SU-DHL-6 (cell line): Measurements from ENCODE around the gene CCL7.

Source experiments
- H2AFZ ChIP-seq: fragments of 200-600 bp; sonication (generic); 2 replicates; pipeline ENCODE4 v1.6.1; 2014; ENCODE audit warnings: low read depth, mild to moderate bottlenecking, moderate library complexity, mixed read lengths, antibody characterized with exemption, low read length; ENCODE audit not compliant: severe bottlenecking
- H3F3A ChIP-seq: fragments of 200-600 bp; shearing (Covaris generic); 2 replicates; pipeline ENCODE4 v1.6.0; 2016; ENCODE audit warnings: antibody characterized with exemption, mild to moderate bottlenecking; ENCODE audit not compliant: insufficient read depth
- H3K27ac ChIP-seq: fragments of 200-600 bp; sonication (generic); 2 replicates; pipeline ENCODE4 v1.5.1; 2016; ENCODE audit warnings: low read depth, mild to moderate bottlenecking, low read length, moderate library complexity, mixed read lengths
- H3K27me3 ChIP-seq: fragments of 200-600 bp; sonication (generic), shearing (Covaris generic); 2 replicates; pipeline ENCODE4 v1.6.0; 2014; ENCODE audit warnings: mild to moderate bottlenecking, low read length
- H3K36me3 ChIP-seq: fragments of 200-600 bp; sonication (generic); 2 replicates; pipeline ENCODE4 v1.6.1; 2014; ENCODE audit warnings: mild to moderate bottlenecking, low read length, mixed read lengths
- H3K4me2 ChIP-seq: fragments of 300-600, 200-600 bp; shearing (Covaris generic), sonication (generic); 2 replicates; pipeline ENCODE4 v1.6.0; 2014; ENCODE audit warnings: low read length, low read depth, mild to moderate bottlenecking; ENCODE audit not compliant: poor library complexity, severe bottlenecking
- H3K4me3 ChIP-seq: fragments of 200-600 bp; sonication (generic); 2 replicates; pipeline ENCODE4 v1.5.1; 2014; ENCODE audit warnings: antibody characterized with exemption, low read length, mild to moderate bottlenecking, mixed read lengths; ENCODE audit not compliant: insufficient read depth, poor library complexity, severe bottlenecking
- H3K79me2 ChIP-seq: fragments of 200-600 bp; sonication (generic); 2 replicates; pipeline ENCODE4 v1.6.1; 2014; ENCODE audit warnings: mild to moderate bottlenecking, low read length, moderate library complexity; ENCODE audit not compliant: insufficient read depth
- H3K9ac ChIP-seq: fragments of 200-600 bp; sonication (generic); 2 replicates; pipeline ENCODE4 v1.7.0; 2014; ENCODE audit warnings: mild to moderate bottlenecking, low read length
- H3K9me2 ChIP-seq: fragments of 200-600 bp; sonication (generic); replicated peaks from 2 replicates; pipeline ENCODE4 v1.6.1; 2014; ENCODE audit warnings: low read length; ENCODE audit not compliant: insufficient read depth
- H3K9me3 ChIP-seq: fragments of 200-600 bp; sonication (generic); 2 replicates; pipeline ENCODE4 v1.6.1; 2014; ENCODE audit warnings: low read length, mixed read lengths; ENCODE audit not compliant: insufficient read depth
- H4K20me1 ChIP-seq: fragments of 200-600 bp; sonication (generic); 2 replicates; pipeline ENCODE4 v1.6.1; 2014; ENCODE audit warnings: low read depth, mild to moderate bottlenecking, antibody characterized with exemption, low read length, moderate library complexity, mixed read lengths
- EZH2phosphoT487 ChIP-seq: fragments of 200-600 bp; sonication (generic), shearing (Covaris generic); conservative IDR thresholded peaks from 2 replicates; pipeline ENCODE4 v1.6.1; 2018; ENCODE audit warnings: mild to moderate bottlenecking, antibody characterized with exemption, low read length, moderate library complexity, mixed read lengths
- TF ChIP-seq, protein P1 (sequence below): fragments of 200-600 bp; sonication (generic); IDR thresholded peaks from one replicate; pipeline ENCODE4 v1.5.1; 2017; ENCODE audit warnings: antibody characterized with exemption, mild to moderate bottlenecking, low read length, moderate library complexity; ENCODE audit not compliant: insufficient read depth, poor library complexity, severe bottlenecking

Gene CCL7

GRCh38 chr17:34259146-34259545 lies 10.9 kb upstream of the CCL7 start:
- no peaks in the 10 kb centered on the region for H3F3A ChIP-seq
- H3K36me3 ChIP-seq: no peaks in the 10 kb centered on the region
- H3K9me2 ChIP-seq: no peaks in the 10 kb centered on the region
- no peak overlapping the region for H3K4me2 ChIP-seq
- H3K9ac ChIP-seq: no peak overlapping the region
- H3K27me3 ChIP-seq: no peaks in the 10 kb centered on the region
- H3K4me3 ChIP-seq: no peak overlapping the region
- no peaks in the 10 kb centered on the region for H4K20me1 ChIP-seq
- H3K79me2 ChIP-seq: no peaks in the 10 kb centered on the region
- TF ChIP-seq, protein P1, sequence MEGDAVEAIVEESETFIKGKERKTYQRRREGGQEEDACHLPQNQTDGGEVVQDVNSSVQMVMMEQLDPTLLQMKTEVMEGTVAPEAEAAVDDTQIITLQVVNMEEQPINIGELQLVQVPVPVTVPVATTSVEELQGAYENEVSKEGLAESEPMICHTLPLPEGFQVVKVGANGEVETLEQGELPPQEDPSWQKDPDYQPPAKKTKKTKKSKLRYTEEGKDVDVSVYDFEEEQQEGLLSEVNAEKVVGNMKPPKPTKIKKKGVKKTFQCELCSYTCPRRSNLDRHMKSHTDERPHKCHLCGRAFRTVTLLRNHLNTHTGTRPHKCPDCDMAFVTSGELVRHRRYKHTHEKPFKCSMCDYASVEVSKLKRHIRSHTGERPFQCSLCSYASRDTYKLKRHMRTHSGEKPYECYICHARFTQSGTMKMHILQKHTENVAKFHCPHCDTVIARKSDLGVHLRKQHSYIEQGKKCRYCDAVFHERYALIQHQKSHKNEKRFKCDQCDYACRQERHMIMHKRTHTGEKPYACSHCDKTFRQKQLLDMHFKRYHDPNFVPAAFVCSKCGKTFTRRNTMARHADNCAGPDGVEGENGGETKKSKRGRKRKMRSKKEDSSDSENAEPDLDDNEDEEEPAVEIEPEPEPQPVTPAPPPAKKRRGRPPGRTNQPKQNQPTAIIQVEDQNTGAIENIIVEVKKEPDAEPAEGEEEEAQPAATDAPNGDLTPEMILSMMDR: no peak
- no peak overlapping the region for H2AFZ ChIP-seq
- no peaks in the 10 kb centered on the region for H3K9me3 ChIP-seq
- H3K27ac ChIP-seq: no peak overlapping the region

DNA sequence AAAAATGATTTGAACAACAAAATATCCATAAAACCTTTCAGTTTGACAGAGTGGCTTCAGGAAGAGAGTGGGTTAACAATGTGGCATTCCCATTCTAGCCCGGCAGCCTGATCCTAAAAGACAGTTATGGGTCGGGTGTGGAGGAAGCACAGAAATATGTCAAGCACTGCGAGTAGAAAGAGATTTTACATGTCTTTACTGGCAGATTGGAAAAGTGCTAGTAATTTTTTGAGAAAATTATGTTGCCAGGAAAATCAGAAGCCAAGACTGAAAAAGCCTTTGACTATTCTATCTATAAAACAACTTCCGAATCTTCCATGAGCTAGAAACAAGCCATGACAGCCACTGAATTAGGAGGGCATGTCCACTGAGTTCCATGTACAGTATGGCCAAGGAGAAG lies 9.2 kb upstream of the CCL7 start:
- no peaks in the 10 kb centered on the region for H4K20me1 ChIP-seq
- H2AFZ ChIP-seq: no peak overlapping the region
- no peaks in the 10 kb centered on the region for H3K79me2 ChIP-seq
- H3K36me3 ChIP-seq: no peaks in the 10 kb centered on the region
- H3K9ac ChIP-seq: no peak overlapping the region
- no peak for TF ChIP-seq EZH2phosphoT487
- TF ChIP-seq, protein P1: no peak
- H3K4me3 ChIP-seq: no peak overlapping the region
- H3K27ac ChIP-seq: no peak overlapping the region
- no peaks in the 10 kb centered on the region for H3K27me3 ChIP-seq
- no peaks in the 10 kb centered on the region for H3K9me2 ChIP-seq
- no peaks in the 10 kb centered on the region for H3K9me3 ChIP-seq
- no peak overlapping the region for H3K4me2 ChIP-seq
- H3F3A ChIP-seq: no peaks in the 10 kb centered on the region

GRCh38 chr17:34261568-34262337 lies 8.3 kb upstream of the CCL7 start:
- H3K79me2 ChIP-seq: no peaks in the 10 kb centered on the region
- TF ChIP-seq, protein P1: no peak
- TF ChIP-seq EZH2phosphoT487: no peak

More at GRCh38 chr17:34261568-34262337, 8.3 kb upstream of the CCL7 start:
- no peak overlapping the region for H2AFZ ChIP-seq
- no peak overlapping the region for H3K4me2 ChIP-seq
- no peaks in the 10 kb centered on the region for H3K9me2 ChIP-seq
- H3K27ac ChIP-seq: no peak overlapping the region
- H3K4me3 ChIP-seq: no peak overlapping the region
- no peaks in the 10 kb centered on the region for H3F3A ChIP-seq
- H3K36me3 ChIP-seq: no peaks in the 10 kb centered on the region
- no peaks in the 10 kb centered on the region for H4K20me1 ChIP-seq
- no peaks in the 10 kb centered on the region for H3K27me3 ChIP-seq
- no peaks in the 10 kb centered on the region for H3K9me3 ChIP-seq
- H3K9ac ChIP-seq: no peak overlapping the region
